NCI-H187 treated with DMSO at 0.1 percent for 48 hours (cell line): Measurements from ENCODE around the gene ABCC6.
"Not testable (repeated sequence)": the region's sequence is repeated elsewhere in the genome, so short reads cannot be mapped to it uniquely, and the experiment has no call there.

Source experiments
- DNase-seq: peaks from one replicate; lab custom pipeline; 2025; lab: John Stamatoyannopoulos, UW

Gene ABCC6

DNA sequence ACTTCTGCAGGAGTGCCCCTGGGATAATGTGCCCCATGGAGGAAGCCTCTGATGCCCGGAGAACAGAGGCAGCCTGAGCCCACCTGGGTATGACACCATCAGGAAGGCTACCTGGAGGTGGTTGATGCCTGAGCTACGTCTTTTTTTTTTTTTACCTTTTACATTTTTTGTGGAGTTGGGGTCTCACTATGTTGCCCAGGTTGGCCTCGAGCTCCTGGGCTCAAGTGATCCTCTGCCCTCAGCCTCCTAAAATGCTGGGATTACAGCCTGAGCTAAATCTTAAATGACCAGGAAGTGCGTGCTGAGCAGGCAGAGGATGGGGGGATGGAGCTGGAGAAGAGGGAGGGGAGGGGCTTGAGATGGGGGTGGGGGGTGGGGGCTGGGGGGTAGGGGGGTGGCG lies 32.7 kb downstream of the ABCC6 start:
- no peak for DNase-seq

DNA sequence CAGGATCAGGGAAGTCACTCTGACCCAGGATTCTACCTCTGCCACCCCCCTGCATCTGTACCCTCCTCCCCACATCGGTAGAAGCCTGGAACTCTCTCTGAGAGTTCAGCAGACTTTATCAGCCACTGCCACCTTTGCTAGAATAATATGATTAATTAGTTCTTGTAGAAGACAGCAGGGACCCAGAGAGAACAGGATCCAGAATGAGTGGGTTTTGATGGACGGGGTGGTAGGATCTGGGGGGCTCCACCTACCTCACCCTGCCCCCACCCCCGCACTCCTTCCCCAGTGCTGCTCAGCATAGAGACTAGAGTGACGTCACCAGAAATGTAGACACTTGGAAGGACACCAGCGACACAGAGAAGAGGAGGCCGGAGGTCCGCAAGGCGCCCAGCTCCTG lies 33.5 kb downstream of the ABCC6 start:
- no peak for DNase-seq

DNA sequence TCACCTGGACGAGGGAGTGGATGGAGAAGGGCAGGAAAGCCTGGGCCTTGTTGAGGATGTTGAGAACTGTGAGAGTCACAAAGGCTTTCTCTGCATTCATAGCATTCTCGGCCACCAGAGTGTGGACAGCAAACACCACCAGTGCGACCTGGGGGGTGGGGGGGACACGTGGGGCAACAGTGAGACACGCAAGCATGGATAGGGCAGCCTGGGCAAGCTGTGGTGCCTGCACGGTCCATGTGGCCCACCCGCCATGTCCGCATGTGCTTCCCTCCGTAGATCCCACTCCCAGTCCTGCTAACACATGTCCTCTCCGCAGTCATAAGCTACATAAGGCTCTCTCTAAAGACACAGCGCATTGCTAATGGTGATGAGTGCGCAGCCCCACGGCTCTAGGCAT lies 34.5 kb downstream of the ABCC6 start:
- no peak for DNase-seq

DNA sequence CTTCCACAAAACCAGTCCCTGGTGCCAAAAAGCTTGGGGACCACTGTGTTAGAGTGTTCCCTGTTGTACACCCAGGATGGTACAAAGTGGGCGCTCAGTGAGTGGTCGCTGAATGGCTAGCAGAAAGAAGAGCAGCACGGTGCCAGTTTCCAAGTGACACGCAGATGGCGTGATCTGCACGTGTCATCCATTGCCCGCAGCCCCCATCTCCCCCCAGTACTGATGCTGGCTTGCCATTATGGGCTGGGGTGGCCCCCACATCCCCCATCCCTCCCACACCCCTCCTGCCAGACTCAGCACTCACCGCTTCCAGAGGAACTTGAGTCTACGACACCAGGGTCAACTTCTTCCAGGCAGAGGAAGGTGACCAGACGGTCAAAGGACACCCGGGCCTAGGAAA lies 36.5 kb downstream of the ABCC6 start:
- DNase-seq: no peak

DNA sequence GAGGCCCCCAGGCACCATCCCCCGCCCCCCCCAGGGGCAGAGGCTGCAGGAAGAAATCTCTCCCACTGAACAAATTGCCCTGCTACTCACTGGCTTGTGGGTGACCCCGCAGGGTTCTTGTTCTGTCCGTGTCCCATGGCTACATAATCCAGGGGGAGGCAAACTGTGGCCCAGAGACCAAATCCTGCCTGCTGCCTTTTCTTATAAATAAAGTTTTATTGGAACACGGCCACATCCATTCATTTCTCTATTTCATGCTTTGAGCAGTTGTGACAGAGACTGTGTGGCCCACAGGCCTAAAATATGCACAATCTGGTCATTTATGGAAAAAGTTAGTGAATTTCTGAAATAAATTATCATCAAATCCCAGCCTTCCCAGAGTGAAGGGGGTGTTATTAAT lies 38.2 kb downstream of the ABCC6 start:
- DNase-seq: no peak

DNA sequence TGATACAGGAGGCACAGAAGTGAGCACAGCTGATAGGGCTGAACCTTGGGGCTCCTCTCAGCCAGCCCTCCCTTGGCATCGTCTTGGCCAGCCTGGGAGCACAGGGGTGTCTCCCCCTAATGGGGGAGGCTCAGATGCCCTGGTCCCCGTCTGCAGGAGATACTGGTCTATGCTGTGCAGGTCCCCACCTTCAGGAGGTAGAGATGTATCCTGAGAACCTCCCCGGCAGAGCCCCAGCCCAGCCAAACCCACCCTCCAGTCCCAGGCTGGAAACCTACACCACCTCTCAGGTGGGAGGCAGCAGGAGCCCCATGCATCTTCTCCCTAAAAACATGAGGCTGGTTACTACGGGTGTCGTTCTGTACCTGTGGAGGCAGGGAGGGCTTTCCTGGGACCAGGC lies 38.7 kb downstream of the ABCC6 start:
- DNase-seq: no peak

DNA sequence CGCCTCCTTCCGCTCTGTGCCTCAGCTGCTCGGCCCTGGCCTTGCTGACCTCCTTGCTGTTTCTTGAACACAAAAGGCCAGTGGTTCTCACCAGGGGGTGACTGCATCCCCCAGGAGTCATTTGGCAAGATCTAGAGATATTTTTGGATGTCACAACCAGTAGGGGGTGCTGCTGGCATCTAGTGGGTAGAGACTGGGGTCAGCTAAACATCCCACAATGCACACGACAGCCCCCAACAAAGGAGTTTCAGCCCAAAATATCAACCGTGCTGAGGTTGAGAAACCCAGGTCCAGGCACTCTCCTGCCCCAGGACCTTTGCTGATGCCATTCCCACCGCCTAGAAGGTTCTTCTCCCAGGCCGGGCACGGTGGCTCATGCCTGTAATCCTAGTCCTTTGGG lies 39.7 kb downstream of the ABCC6 start:
- DNase-seq: no peak

DNA sequence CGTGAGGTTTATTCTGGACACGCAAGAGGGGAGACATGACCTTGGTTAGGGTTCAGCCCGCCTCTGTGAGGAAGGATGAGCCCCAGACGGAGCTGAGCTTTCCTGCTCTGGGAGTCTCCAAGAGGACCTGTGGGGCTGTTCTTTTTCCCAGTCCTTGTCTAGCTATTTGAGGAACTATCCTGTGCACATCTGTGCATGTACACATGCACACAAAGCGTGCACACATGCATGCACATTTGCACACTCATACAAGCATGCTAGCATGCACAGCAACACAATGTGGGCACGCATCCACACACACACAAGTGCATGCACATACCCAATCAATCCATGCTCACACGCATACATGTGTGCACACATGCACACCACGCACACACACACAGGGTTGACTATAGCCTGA lies 40.4 kb downstream of the ABCC6 start:
- DNase-seq: no peak

DNA sequence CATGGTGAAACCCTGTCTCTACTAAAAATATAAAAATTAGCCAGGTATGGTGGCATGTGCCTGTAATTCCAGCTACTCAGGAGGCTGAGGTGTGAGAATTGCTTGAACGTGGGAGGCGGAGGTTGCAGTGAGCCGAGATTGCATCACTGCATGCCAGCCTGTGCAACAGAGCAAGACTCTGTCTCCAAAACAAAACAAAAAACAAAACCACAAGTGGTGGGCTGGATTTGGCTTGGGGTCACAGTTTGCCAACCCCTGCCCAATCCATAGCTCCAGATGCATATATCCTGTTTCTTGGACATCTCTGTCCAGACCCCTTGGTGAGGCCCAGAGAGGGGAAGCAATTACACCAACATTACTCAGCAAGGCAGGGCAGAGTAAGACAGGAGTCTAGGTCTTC lies 41.5 kb downstream of the ABCC6 start:
- not testable (repeated sequence) for DNase-seq

DNA sequence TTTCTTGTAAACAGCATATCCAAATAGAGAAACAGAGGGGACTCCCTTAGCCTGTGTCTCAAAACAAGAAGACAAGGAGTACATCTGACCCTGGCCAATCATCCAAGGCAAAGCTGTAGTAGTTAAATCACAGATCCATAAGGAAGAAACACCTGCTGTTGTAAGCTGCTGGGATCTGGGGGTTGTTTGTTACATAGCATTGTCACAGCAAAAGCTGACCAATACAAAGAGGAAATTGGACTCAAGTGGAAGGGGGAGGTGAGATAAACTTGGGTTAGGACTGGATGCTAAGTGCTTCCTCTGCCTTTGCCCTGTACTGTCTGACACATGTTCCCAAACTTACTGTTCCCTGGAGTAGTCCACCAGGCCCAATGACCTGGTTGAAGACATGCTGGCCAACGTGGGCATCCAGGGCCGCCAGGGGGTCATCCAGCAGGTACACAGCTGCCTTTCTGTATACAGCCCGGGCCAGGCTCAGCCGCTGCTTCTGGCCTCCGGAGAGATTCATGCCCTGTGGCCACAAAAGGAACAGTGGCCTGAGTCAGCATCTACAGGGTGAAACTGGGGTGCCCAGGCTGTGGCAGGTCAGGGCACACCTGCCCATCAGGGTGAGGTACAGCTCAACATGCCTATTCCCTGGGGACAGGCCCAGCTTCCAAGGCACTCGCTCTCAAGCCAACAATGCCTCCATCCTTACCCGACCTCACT lies 44.7 kb downstream of the ABCC6 start:
- DNase-seq: no peak

DNA sequence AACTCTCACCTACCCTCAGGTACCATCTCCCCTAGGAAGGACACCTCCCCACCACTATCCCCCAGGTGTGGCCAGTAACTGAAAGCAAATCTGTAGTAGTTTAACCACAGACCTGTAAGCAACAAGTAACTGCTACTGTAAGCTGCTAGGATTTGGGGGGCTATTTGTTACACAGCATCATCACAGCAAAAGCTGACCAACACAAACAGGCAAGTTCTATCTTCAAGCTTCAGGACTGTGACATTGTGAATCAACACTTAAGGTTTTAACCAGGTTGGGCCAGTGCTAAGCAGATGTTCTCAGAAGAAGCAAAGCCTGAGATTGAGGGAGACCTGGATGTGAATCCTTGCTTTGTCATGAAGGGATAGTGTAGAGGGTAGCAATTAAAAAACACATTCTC lies 47.0 kb downstream of the ABCC6 start:
- no peak for DNase-seq

DNA sequence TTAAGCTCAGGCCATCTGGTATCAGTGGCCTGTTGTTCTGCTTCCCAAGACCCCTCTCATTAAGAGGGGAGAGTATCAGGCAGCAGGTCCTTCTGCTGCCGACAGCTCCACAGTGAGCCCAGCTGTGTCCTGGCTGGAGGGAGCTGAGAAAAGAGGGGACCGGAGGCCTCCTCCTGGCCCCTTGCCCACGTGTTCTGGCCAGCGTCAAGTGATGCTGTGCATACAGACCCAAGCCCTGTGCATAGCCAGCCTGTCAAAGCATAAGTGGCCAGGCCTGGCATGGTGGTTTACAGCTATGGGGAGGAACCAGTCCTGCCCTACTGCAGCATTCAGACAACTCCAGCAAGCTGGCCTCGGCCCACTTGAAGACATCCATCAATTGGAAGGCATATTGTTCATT lies 48.0 kb downstream of the ABCC6 start:
- no peak for DNase-seq

DNA sequence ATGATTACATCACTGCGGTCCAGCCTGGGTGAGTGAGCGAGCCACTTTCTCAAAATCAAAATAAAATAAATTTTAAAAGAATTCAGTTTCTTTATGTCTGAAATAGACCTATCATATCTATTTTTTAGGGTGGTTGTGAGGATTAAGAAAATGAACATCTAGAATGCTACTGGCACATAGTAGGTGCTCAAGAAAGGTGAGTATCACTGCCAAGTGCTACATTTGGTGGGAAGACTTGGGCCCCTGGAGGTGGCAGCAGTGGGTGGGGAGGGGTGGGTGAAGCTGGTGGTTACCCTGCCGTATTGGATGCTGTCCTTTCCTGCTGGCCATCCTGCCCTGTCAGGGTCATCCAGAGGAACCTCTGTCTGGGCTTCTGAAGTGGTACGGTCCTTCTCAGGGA lies 50.3 kb downstream of the ABCC6 start:
- no peak for DNase-seq

DNA sequence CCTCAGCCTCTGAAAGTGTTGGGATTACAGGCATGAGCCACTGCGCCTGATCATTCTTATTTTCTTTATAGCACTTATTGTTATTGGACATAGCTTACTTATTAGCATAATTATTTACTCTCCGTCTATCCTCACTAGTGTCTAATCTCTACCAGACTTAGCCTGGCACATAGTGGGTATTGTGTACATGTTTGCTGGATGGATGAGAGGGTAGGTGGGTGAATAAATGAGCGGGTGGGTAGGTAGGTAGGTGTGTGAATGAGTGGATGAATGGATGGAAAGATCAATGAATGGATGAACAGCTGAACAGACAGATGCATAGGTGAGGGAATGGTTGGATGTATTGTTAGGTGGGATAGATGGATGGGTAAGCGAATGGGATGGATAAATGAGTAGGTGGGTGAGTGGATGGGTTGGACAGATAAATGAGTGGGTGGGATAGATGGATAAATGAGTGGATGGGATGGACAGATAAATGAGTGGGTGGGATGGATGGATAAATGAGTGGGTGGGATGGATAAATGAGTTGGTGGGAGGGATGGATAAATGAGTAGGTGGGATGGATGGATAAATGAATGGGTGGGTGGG lies 51.9 kb downstream of the ABCC6 start:
- DNase-seq: no peak

DNA sequence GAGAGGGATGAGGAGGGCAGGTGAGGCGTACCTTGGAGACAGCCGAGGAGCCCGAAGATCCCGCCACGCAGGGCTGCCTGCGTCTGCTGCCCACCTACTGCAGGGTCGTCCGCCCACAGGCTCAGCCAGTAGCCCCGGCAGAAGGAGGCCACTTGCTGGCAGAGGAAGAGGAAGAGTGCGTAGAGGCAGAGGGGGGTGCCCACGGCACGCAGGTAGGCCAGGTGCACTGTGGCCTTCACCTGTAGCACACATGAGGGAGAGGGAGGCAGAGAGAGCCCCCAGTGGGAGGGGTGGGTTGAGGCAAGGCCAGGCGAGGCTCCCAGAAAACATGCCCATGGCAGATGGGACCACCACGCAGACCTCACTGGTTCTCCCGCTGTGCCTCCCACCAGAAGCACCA lies 53.7 kb downstream of the ABCC6 start:
- no peak for DNase-seq

DNA sequence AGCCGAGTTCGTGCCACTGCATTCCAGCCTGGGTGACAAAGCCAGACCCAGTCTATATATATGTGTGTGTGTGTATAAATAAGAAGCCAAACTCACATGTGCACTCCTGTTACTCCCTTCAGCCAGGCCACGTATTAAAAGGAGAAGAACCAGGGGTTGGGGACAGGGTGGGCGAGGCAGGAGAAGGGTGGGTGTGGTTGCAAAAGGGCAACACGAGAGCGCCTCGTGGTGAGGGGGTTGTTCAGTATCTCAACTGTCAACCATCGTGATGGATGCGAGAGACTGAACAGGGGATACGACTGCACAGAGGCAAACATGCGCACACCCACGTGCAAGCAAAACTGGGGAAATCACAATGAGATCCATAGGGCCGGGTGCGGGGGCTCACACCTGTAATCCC lies 54.9 kb downstream of the ABCC6 start:
- DNase-seq: no peak

DNA sequence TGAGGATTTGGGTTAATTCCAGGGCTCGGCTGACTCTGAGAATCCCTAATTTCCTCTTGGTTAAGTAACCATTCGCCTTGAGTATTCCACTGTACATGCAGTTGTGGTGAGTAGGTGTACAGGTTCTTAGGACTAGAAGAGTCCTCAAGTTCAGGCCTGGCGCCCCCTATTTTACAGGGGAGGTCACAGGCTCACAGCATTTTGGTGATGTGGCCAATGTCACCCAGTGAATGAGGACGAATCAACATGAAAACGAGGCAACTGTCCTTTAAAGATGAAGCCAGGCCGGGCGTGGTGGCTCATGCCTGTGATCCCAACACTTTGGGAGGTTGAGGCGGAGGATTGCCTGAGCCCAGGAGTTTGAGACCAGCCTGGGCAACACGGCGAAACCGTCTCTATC lies 55.4 kb downstream of the ABCC6 start:
- DNase-seq: no peak

DNA sequence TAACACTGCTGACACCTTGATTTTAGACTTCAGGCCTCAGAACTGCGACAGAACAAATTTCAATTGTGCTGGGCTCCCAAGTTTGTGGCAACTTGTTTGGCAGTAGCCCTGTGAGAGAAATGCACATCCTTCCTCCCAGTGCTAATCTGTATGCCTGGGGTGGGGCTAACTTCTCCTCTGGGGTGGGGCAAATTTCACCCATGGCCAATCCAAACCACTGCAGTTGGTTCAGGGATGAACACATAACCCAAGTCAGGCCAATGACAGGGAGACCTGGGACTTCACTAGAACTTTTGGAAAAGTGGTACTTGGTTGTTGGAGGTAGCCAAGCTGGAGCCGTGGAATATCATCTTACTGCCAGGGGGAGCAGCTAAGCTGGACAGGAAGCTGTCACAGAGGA lies 56.3 kb downstream of the ABCC6 start:
- no peak for DNase-seq

DNA sequence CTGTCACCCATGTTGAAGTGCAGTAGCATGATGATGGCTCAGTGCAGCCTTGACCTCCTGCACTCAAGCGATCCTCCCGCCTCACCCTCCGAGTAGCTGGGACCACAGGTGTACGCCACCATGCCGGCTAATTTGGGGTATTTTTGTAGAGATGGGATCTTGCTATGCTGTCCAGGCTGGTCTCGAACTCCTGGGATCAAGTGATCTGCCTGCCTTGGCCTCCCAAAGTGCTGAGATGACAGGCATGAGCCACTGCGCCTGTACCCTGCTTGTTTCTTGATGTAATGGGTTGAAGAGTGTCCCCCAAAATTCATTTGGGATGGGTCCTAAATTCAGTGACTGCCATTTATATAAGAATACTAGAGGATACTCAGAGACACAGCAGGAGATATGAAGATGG lies 57.2 kb downstream of the ABCC6 start:
- no peak for DNase-seq

DNA sequence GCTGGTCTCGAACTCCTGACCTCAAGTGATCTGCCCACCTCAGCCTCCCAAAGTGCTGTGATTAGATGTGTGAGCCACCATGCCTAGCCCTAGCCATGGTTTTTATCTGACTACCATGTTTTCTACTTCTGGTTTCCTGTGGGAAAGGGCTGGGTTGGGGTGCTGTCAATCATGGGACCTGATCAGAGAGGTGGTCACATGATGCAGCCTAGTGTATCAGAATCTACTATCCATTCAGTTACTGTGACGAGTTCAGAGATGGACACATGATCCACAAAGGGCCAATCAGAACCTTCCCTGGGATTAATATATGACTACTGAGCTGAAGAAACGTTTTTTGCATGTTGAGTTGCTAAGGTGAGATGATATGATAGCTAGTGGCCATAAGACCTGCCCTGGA lies 59.1 kb downstream of the ABCC6 start:
- DNase-seq: no peak

DNA sequence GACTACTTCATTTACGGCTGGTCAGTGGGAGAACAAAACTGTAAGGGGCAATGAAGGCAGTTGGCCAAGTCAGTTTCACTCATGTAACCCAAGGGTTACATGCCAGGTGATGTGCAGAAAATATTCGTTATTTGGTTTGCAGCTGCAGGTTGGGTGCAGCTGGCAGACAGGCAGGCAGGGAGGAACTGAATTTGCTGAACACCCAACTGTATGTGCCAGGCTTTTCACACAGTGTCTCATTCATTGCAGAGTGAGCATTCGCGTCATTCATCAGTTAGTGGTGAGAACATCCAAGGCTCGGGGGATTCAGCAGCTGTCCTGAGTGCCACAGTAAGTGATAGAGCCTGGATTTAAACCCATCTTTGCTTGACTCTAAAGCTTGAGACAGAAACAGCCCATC lies 59.7 kb downstream of the ABCC6 start:
- no peak for DNase-seq

DNA sequence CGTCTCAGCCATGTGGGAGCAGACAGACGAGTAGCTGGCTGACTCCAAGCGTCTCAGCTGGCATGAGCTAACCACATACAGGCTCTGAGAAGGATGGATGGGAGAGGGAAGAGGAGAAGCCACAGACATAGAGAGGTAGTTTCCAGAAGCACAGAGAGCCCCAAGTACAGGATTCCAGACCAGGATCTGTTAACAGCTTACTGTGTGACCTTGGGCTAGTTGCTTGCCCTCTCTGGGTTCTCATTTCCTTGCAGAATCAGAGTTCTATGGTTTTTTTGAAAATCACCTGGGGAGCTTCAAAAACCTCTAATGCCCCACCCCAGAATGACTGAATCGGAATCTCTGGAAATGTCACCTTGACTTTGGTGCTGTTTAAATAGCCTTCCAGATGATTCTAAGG lies 60.2 kb downstream of the ABCC6 start:
- DNase-seq: no peak

DNA sequence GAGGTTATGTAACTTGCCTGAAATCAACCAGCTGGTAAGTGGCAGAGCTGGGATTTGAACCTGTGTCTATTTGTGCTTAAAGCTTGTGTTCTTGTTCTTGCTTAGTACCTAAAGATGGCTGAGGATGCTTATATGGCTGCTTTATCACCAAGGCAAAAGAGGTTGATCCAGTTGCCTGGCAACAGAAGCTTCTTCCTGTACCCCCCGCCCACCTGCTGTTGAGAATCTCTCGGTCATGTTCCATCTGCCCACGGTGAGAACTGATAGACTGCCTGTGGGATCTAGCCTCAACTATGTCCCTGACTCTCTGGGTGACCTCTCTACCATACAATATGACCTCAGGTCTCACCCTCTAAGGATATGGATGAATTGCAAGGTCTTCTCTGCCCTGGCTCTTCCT lies 60.7 kb downstream of the ABCC6 start:
- no peak for DNase-seq

DNA sequence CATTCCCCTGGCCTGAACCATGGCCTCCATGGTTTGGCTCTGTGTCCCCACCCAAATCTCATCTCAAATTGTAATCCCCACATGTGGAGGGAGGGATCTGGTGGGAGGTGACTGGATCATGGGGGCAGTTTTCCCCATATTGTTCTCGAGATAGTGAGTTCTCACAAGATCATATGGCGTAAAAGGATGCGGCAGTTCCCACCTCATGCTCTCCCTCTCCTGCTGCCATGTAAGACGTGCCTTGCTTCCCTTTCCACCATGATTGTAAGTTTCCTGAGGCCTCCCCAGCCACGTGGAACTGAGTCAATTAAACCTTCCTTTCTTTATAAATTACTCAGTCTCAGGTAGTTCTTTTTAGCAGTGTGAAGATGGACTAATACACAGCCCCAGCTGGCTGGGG lies 61.5 kb downstream of the ABCC6 start:
- DNase-seq: not testable (repeated sequence)
